HL-60 (cell line): ENCODE measurements around the gene MYH9.

ENCODE experiments used
- GABPA ChIP-seq: IDR thresholded peaks from 2 replicates; pipeline ENCODE4 v1.6.1; 2012; ENCODE audit warnings: low read depth
- POLR2AphosphoS5 ChIP-seq: IDR thresholded peaks from 2 replicates; pipeline ENCODE4 v1.6.1; 2012; ENCODE audit warnings: low read depth
- TF ChIP-seq, protein P1 (sequence below): IDR thresholded peaks from one replicate; pipeline ENCODE4 v1.5.1; 2011; ENCODE audit warnings: low read length, control low read depth, inconsistent platforms; ENCODE audit not compliant: insufficient read depth
- TF ChIP-seq, protein P2 (sequence below): IDR thresholded peaks from 2 replicates; pipeline ENCODE4 v1.6.1; 2012; ENCODE audit warnings: low read depth; ENCODE audit not compliant: insufficient replicate concordance

DNA sequence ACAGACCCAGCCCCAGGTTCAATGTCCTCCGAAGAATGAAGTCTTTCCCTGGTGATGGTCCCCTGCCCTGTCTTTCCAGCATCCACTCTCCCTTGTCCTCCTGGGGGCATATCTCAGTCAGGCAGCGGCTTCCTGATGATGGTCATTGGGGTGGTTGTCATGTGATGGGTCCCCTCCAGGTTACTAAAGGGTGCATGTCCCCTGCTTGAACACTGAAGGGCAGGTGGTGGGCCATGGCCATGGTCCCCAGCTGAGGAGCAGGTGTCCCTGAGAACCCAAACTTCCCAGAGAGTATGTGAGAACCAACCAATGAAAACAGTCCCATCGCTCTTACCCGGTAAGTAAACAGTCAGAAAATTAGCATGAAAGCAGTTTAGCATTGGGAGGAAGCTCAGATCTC, 120.7 kb downstream of the MYH9 start:
- TF ChIP-seq POLR2AphosphoS5 (no peak), GABPA (no peak)
- TF ChIP-seq, protein P1, sequence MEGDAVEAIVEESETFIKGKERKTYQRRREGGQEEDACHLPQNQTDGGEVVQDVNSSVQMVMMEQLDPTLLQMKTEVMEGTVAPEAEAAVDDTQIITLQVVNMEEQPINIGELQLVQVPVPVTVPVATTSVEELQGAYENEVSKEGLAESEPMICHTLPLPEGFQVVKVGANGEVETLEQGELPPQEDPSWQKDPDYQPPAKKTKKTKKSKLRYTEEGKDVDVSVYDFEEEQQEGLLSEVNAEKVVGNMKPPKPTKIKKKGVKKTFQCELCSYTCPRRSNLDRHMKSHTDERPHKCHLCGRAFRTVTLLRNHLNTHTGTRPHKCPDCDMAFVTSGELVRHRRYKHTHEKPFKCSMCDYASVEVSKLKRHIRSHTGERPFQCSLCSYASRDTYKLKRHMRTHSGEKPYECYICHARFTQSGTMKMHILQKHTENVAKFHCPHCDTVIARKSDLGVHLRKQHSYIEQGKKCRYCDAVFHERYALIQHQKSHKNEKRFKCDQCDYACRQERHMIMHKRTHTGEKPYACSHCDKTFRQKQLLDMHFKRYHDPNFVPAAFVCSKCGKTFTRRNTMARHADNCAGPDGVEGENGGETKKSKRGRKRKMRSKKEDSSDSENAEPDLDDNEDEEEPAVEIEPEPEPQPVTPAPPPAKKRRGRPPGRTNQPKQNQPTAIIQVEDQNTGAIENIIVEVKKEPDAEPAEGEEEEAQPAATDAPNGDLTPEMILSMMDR = no peak
- TF ChIP-seq, protein P2, sequence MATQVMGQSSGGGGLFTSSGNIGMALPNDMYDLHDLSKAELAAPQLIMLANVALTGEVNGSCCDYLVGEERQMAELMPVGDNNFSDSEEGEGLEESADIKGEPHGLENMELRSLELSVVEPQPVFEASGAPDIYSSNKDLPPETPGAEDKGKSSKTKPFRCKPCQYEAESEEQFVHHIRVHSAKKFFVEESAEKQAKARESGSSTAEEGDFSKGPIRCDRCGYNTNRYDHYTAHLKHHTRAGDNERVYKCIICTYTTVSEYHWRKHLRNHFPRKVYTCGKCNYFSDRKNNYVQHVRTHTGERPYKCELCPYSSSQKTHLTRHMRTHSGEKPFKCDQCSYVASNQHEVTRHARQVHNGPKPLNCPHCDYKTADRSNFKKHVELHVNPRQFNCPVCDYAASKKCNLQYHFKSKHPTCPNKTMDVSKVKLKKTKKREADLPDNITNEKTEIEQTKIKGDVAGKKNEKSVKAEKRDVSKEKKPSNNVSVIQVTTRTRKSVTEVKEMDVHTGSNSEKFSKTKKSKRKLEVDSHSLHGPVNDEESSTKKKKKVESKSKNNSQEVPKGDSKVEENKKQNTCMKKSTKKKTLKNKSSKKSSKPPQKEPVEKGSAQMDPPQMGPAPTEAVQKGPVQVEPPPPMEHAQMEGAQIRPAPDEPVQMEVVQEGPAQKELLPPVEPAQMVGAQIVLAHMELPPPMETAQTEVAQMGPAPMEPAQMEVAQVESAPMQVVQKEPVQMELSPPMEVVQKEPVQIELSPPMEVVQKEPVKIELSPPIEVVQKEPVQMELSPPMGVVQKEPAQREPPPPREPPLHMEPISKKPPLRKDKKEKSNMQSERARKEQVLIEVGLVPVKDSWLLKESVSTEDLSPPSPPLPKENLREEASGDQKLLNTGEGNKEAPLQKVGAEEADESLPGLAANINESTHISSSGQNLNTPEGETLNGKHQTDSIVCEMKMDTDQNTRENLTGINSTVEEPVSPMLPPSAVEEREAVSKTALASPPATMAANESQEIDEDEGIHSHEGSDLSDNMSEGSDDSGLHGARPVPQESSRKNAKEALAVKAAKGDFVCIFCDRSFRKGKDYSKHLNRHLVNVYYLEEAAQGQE = no peak
